ENCODE results near the gene PIP5K1B. TPM values are rescaled to one million over a fixed set of nuclear protein-coding genes. Genes with fewer than 3 reads are reported as not detected.

Gene PIP5K1B
- total and polyA plus RNA-seq, 2 donors (not counting 1 experiment from before 2014, with no cell fraction given) = 11.8 to 24.1 TPM

DNA sequence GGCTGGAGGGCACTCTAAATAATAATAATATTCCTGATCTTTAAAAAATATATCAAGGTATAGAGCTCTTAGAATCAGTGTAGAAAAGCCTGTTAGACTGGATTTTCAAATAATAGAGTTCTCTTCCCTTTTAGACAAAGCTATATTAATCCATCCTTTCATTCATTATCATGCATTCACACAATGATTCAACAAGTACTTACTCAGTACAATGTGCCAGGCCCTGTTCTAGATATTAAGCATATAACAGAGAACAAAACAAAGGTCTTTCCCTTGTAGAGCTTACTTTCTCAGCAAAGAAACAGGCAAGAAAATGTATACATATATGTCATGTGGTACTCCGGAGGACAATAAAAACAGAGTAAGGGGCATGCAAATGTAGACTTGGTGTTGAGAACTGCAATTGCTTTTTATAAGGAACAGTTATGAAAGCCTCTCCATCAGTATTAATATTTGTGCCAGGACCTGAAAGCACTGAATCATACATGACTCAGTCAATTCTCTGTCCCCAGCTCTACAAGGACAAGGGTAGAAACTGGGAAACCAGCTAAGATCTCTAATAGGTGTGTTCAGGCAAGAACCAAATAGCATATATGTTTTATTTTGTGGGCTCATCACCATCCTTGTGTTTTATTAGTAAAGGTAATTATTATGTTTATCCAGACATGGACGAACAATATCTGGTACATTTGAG, 72.2 kb downstream of the PIP5K1B start:
- Histone ChIP-seq H3K4me1 (ENCODE audit: control insufficient read depth in 2 of 2, insufficient read depth in 2 of 2, low read length in 2 of 2) (peaks cover 18 to 24% of the 10 kb centered on the region in 2 donors), H3K9me3 (ENCODE audit: control extremely low read depth in 1 of 3, control insufficient read depth in 2 of 3, insufficient read depth in 1 of 3, low read length in 2 of 3) (no peaks in the 10 kb centered on the region), H3K4me2 (replicated peaks; ENCODE audit: low read depth, low read length, poor library complexity, severe bottlenecking) (no peak overlapping the region), H3K36me3 (replicated peaks in 1 of 2; ENCODE audit: control extremely low read depth in 1 of 2, control insufficient read depth in 1 of 2, extremely low read depth in 1 of 2, insufficient read depth in 2 of 2, low read length in 1 of 2) (no peaks in the 10 kb centered on the region), H2AFZ (ENCODE audit: insufficient read depth, low read depth, low read length, poor library complexity, severe bottlenecking) (no peak overlapping the region), H3K9ac (ENCODE audit: low read length) (no peak overlapping the region), H3K27ac (ENCODE audit: low read length in 2 of 2) (no peak overlapping the region), H3K79me2 (ENCODE audit: control insufficient read depth, insufficient read depth, low read length) (peaks cover 39% of the 10 kb centered on the region), H4K20me1 (ENCODE audit: control insufficient read depth, insufficient read depth, low read length, poor library complexity, severe bottlenecking) (peaks cover 16% of the 10 kb centered on the region), H3K27me3 (replicated peaks in 1 of 4; ENCODE audit: control extremely low read depth in 1 of 4, control insufficient read depth in 3 of 4, insufficient read depth in 4 of 4, low read length in 3 of 4) (no peaks in the 10 kb centered on the region), H3K4me3 (ENCODE audit: control extremely low read depth in 1 of 5, extremely low read depth in 1 of 5, insufficient read depth in 1 of 5, low read depth in 2 of 5, low read length in 4 of 5) (no peak overlapping the region)
- CTCF ChIA-PET = interaction anchor here (0.5 to 1.0 kb wide), 3 partner anchors 32 to 91 kb away, joined by 3 read pairs; no protein-coding TSS in a partner anchor
- 100% methylated on average over 1 of the region's 2 CpGs for WGBS (ENCODE audit: insufficient coverage)
- Mint-ChIP-seq H3K27ac (no peak overlapping the region), H3K4me3 (no peak overlapping the region), H3K27me3 (no peaks in the 10 kb centered on the region), H3K4me1 (peaks cover 11% of the 10 kb centered on the region), H3K9me3 (ENCODE audit: insufficient read depth) (no peaks in the 10 kb centered on the region)
- TF ChIP-seq, protein P1, sequence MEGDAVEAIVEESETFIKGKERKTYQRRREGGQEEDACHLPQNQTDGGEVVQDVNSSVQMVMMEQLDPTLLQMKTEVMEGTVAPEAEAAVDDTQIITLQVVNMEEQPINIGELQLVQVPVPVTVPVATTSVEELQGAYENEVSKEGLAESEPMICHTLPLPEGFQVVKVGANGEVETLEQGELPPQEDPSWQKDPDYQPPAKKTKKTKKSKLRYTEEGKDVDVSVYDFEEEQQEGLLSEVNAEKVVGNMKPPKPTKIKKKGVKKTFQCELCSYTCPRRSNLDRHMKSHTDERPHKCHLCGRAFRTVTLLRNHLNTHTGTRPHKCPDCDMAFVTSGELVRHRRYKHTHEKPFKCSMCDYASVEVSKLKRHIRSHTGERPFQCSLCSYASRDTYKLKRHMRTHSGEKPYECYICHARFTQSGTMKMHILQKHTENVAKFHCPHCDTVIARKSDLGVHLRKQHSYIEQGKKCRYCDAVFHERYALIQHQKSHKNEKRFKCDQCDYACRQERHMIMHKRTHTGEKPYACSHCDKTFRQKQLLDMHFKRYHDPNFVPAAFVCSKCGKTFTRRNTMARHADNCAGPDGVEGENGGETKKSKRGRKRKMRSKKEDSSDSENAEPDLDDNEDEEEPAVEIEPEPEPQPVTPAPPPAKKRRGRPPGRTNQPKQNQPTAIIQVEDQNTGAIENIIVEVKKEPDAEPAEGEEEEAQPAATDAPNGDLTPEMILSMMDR (IDR thresholded peaks at IDR 0.05) = no peak
- no peak for TF ChIP-seq EZH2 (IDR thresholded peaks at IDR 0.05; ENCODE audit: borderline replicate concordance, insufficient read depth, low read depth, low read length, poor library complexity, severe bottlenecking)
- intact Hi-C loops (cut with micrococcal nuclease) = no loop called here
- ATAC-seq (ENCODE audit: low read depth) = no peak
- no peak for DNase-seq
- POLR2A ChIA-PET = no interaction called here

DNA sequence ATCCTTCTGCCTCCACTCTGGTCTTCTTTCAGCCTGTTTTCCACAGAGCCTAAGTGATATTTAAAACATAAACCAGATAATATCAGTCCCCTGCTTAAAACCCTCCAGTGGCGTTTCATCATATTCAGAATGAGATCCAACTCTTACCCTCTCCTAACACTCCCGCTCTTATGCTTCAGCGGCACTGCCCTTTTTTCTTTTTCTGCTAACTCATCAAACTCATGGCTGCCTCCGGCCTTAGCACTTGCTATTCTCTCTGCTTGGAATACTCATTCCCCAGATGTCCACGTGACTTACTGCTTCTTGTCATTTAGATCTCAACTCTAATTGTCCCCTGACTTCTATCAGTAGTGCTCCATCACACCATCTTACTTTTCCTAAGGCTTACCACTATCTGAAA, 73.6 kb downstream of the PIP5K1B start:
- DNase-seq (no peak), ATAC-seq (ENCODE audit: low read depth) (no peak)
- H2AFZ ChIP-seq (ENCODE audit: insufficient read depth, low read depth, low read length, poor library complexity, severe bottlenecking) = peak overlapping the region; percentile 93
- H3K9me3 ChIP-seq (ENCODE audit: control extremely low read depth in 1 of 3, control insufficient read depth in 2 of 3, insufficient read depth in 1 of 3, low read length in 2 of 3) = no peaks in the 10 kb centered on the region
- no peaks in the 10 kb centered on the region for H3K36me3 ChIP-seq (replicated peaks in 1 of 2; ENCODE audit: control extremely low read depth in 1 of 2, control insufficient read depth in 1 of 2, extremely low read depth in 1 of 2, insufficient read depth in 2 of 2, low read length in 1 of 2)
- Mint-ChIP-seq H3K4me1 (peaks cover 9% of the 10 kb centered on the region), H3K4me3 (no peak overlapping the region), H3K27ac (no peak overlapping the region), H3K9me3 (ENCODE audit: insufficient read depth) (no peaks in the 10 kb centered on the region), H3K27me3 (no peaks in the 10 kb centered on the region)
- no peaks in the 10 kb centered on the region for H3K27me3 ChIP-seq (replicated peaks in 1 of 4; ENCODE audit: control extremely low read depth in 1 of 4, control insufficient read depth in 3 of 4, insufficient read depth in 4 of 4, low read length in 3 of 4)
- WGBS (ENCODE audit: insufficient coverage) = 99% methylated on average over 5 of the region's 5 CpGs
- H3K4me2 ChIP-seq (replicated peaks; ENCODE audit: low read depth, low read length, poor library complexity, severe bottlenecking) = peak overlapping the region; percentile 77
- ChIA-PET POLR2A (interaction anchor here (1.0 kb wide), 2 partner anchors 117 to 135 kb away, joined by 3 to 5 read pairs; no protein-coding TSS in a partner anchor), CTCF (interaction anchor here (1.0 to 2.4 kb wide), 6 partner anchors 20 to 211 kb away, joined by 3 to 13 read pairs (median 4); partner anchors contain the start of gene PIP5K1B)
- H3K4me3 ChIP-seq (ENCODE audit: control extremely low read depth in 1 of 5, extremely low read depth in 1 of 5, insufficient read depth in 1 of 5, low read depth in 2 of 5, low read length in 4 of 5) = no peak overlapping the region
- no peak for TF ChIP-seq EZH2 (IDR thresholded peaks at IDR 0.05; ENCODE audit: borderline replicate concordance, insufficient read depth, low read depth, low read length, poor library complexity, severe bottlenecking)
- TF ChIP-seq, protein P1 (IDR thresholded peaks at IDR 0.05) = no peak
- no peak overlapping the region for H3K9ac ChIP-seq (ENCODE audit: low read length)
- peak overlapping the region; percentile 91 to 95 for H3K27ac ChIP-seq (ENCODE audit: low read length in 2 of 2)
- peaks cover 27% of the 10 kb centered on the region for H4K20me1 ChIP-seq (ENCODE audit: control insufficient read depth, insufficient read depth, low read length, poor library complexity, severe bottlenecking)
- peaks cover 53% of the 10 kb centered on the region for H3K79me2 ChIP-seq (ENCODE audit: control insufficient read depth, insufficient read depth, low read length)
- intact Hi-C loops (cut with micrococcal nuclease) = loop anchor here (1.0 to 2.0 kb wide), 3 partner anchors 24 to 138 kb away; partner anchors contain the start of gene PIP5K1B
- H3K4me1 ChIP-seq (ENCODE audit: control insufficient read depth in 2 of 2, insufficient read depth in 2 of 2, low read length in 2 of 2) = peaks cover 26 to 37% of the 10 kb centered on the region in 2 donors

Data from B cell (primary cell).